ENCODE results near the gene NCAM1. TPM values are rescaled to one million over a fixed set of nuclear protein-coding genes. Genes with fewer than 3 reads are reported as not detected.

The NCAM1 gene
- total and polyA plus RNA-seq, 10 donors = 0.41 to 13.2 (median 7.1) TPM

DNA sequence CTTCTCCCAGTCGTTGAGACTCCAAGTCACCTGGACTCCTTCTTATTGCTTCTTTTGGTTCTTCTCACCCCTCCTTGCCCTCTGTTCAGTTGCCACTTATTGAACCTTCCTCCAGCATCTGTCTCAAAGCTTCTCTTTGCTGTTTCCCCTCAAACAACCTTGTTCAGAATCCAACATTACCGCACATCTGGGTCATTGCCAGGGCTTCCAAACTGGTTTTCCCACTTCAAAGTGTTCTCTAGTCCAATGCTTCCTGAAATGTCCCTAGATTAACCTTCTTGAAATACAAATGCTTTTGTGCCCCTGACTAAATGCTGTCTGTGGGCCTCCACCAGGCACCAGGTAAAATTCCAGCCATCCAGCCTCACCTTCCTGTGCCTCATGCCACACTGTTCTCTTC, 252.3 kb downstream of the NCAM1 start:
- Histone ChIP-seq H3K9me3 (no peaks in the 10 kb centered on the region), H3K27me3 (replicated peaks in 1 of 7) (peaks cover 0 to 14% (median 0%) of the 10 kb centered on the region in 7 donors), H3K4me3 (no peak overlapping the region), H3K36me3 (no peaks in the 10 kb centered on the region), H3K27ac (no peak overlapping the region), H3K4me1 (no peaks in the 10 kb centered on the region)
- DNase-seq = no peak
- intact Hi-C loops (cut with DNase I; ENCODE audit: low total_unique reads) = no loop called here
- 72 to 83% (median 80%) methylated on average over 2 of the region's 2 CpGs for WGBS, 5 donors
- TF ChIP-seq POLR2A (IDR thresholded peaks at IDR 0.05) (no peak), POLR2AphosphoS5 (IDR thresholded peaks at IDR 0.05) (no peak), CTCF (IDR thresholded peaks at IDR 0.05 in 8 of 11, conservative IDR thresholded peaks at IDR 0.05 in 3 of 11) (no peak)

DNA sequence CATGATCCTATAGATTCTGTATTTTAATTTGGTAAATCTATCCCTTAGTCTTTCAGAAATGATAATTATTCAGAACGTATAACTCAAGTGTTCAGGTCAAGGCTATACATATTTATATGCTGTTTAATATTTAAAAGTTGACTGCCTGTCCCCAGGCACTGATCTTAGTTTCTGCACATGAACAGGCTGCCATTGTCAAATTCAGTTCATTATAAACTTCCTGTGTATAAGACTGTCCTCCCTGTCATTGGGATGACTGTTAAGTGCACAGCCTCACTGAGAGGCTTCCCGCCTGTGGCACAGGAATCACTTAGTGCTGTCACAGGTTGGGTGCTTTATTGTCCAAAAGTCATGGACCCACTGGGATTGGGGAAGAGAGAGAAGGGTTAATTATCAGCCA, 261.0 kb downstream of the NCAM1 start:
- 64 to 86% (median 80%) methylated on average over 2 of the region's 2 CpGs for WGBS, 5 donors
- Histone ChIP-seq H3K27me3 (replicated peaks in 1 of 7) (peaks cover 0 to 8% (median 0%) of the 10 kb centered on the region in 7 donors), H3K4me3 (no peak overlapping the region), H3K4me1 (no peaks in the 10 kb centered on the region), H3K36me3 (no peaks in the 10 kb centered on the region), H3K9me3 (peaks cover 0 to 24% (median 0%) of the 10 kb centered on the region in 8 donors), H3K27ac (no peak overlapping the region)
- intact Hi-C loops (cut with DNase I; ENCODE audit: low total_unique reads) = no loop called here
- no peak for DNase-seq
- TF ChIP-seq POLR2A (IDR thresholded peaks at IDR 0.05) = no peak
- TF ChIP-seq POLR2AphosphoS5 (IDR thresholded peaks at IDR 0.05) = no peak
- no peak for TF ChIP-seq CTCF (IDR thresholded peaks at IDR 0.05 in 8 of 11, conservative IDR thresholded peaks at IDR 0.05 in 3 of 11)

DNA sequence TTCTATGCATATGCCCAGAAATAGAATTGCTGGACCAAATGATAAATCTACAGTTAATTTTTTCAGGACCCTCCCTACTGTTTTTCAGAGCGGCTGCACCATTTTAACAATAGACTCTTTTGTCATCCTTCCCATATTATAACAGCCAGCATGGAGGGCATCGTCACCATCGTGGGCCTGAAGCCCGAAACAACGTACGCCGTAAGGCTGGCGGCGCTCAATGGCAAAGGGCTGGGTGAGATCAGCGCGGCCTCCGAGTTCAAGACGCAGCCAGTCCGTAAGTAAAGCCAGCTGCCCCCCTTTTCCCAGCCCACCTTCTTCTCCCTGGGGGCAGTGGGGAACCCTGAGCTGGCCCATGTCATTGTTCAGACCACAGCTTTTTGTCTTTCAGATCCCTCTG, 273.7 kb downstream of the NCAM1 start:
- DNase-seq = no peak
- Histone ChIP-seq H3K9me3 (no peaks in the 10 kb centered on the region), H3K27ac (no peak overlapping the region), H3K4me3 (no peak overlapping the region), H3K27me3 (replicated peaks in 1 of 7) (peaks cover 0 to 11% (median 0%) of the 10 kb centered on the region in 7 donors), H3K36me3 (no peaks in the 10 kb centered on the region), H3K4me1 (no peaks in the 10 kb centered on the region)
- 91 to 97% (median 95%) methylated on average over 14 of the region's 14 CpGs for WGBS, 5 donors
- TF ChIP-seq POLR2AphosphoS5 (IDR thresholded peaks at IDR 0.05) = no peak
- no peak for TF ChIP-seq POLR2A (IDR thresholded peaks at IDR 0.05)
- no peak for TF ChIP-seq CTCF (IDR thresholded peaks at IDR 0.05 in 8 of 11, conservative IDR thresholded peaks at IDR 0.05 in 3 of 11)
- intact Hi-C loops (cut with DNase I; ENCODE audit: low total_unique reads) = no loop called here

DNA sequence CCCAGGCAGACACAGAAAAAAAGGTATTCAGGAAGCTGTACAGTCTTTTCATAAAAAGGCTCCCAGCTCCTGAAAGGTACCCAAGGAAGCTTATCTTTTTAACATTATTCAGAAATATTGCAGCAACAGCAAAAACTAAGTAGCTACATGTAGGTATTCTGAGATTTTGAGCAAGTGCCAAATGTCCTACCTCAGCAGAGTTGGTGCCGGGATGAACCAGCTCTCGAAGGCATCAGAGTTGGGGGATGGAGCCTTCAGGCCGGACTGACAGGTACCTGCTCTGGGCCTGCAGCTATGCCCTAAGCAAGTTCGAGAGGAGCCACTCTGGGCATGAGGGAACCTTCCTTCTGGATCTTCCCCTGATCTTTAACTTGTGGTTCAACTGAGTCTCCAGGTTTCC, 276.0 kb downstream of the NCAM1 start:
- no peak overlapping the region for H3K27ac ChIP-seq
- no peak for TF ChIP-seq POLR2AphosphoS5 (IDR thresholded peaks at IDR 0.05)
- no peak for TF ChIP-seq POLR2A (IDR thresholded peaks at IDR 0.05)
- TF ChIP-seq CTCF (IDR thresholded peaks at IDR 0.05 in 8 of 11, conservative IDR thresholded peaks at IDR 0.05 in 3 of 11) = no peak
- no peaks in the 10 kb centered on the region for H3K36me3 ChIP-seq
- WGBS, 5 donors = 77 to 92% (median 86%) methylated on average over 4 of the region's 4 CpGs
- peaks cover 0 to 1% (median 0%) of the 10 kb centered on the region in 6 donors for H3K4me1 ChIP-seq
- H3K4me3 ChIP-seq = no peak overlapping the region
- intact Hi-C loops (cut with DNase I; ENCODE audit: low total_unique reads) = no loop called here
- peaks cover 0 to 23% (median 0%) of the 10 kb centered on the region in 7 donors for H3K27me3 ChIP-seq (replicated peaks in 1 of 7)
- no peaks in the 10 kb centered on the region for H3K9me3 ChIP-seq
- no peak for DNase-seq

All from spleen (tissue), 11 donors.